Stimulated activated CD4-positive, alpha-beta T cell treated with anti-CD3 and anti-CD28 coated beads, Interleukin-1b, Interleukin-23, amount 100 ng/mL, for 24 hours (primary cell): ENCODE results near the gene ELL3.
"Not testable (repeated sequence)": the region's sequence is repeated elsewhere in the genome, so short reads cannot be mapped to it uniquely, and the experiment has no call there.

Experiments
- DNase-seq, 4 experiments: peaks; one replicate each; pipeline ENCODE4 v3.0.0-alpha.2; 2020; ENCODE audit warnings: low read depth in 4 of 4, low spot score in 1 of 4

The ELL3 gene

GRCh38 chr15:43776718-43777266 lies at the start of gene ELL3:
Gene ELL3, minus strand, starts transcription at chr15:43776966. Its CDS starts 65 bp downstream, at chr15:43776901.
- DNase-seq = peak; percentile 38 to 73 (median 54)

- no peak for DNase-seq
These were observed 49.3 kb upstream of the ELL3 start for GRCh38 chr15:43826029-43826507.

- not testable (repeated sequence) for DNase-seq
These were observed 48.5 kb upstream of the ELL3 start for GRCh38 chr15:43825305-43825704.

GRCh38 chr15:43824302-43825246 lies 47.8 kb upstream of the ELL3 start, which contains the start of gene MFAP1:
Gene MFAP1, minus strand, starts transcription at chr15:43824690. Its CDS starts 121 bp downstream, at chr15:43824569.
- peak; percentile 82 to 89 (median 86) for DNase-seq

GRCh38 chr15:43821505-43821904 lies 44.7 kb upstream of the ELL3 start:
- DNase-seq = no peak

- DNase-seq = not testable (repeated sequence)
These were observed 38.3 kb upstream of the ELL3 start for GRCh38 chr15:43815064-43815463.

GRCh38 chr15:43808960-43809678 lies 32.4 kb upstream of the ELL3 start:
- no peak for DNase-seq

GRCh38 chr15:43808435-43808950 lies 31.7 kb upstream of the ELL3 start:
- no peak for DNase-seq

GRCh38 chr15:43802676-43803075 lies 25.9 kb upstream of the ELL3 start:
- not testable (repeated sequence) for DNase-seq

GRCh38 chr15:43800286-43801141 lies 23.7 kb upstream of the ELL3 start, which contains the start of gene HYPK:
Gene HYPK, plus strand, starts transcription at chr15:43800599. Its CDS starts 24 bp downstream, at chr15:43800623.
- peak; percentile 77 to 89 (median 82) for DNase-seq

- no peak for DNase-seq
These were observed 23.1 kb upstream of the ELL3 start, which contains the start of gene SERINC4 for GRCh38 chr15:43799945-43800285. Gene SERINC4, minus strand, starts transcription at chr15:43800220. Its CDS starts 234 bp downstream, at chr15:43799986.

GRCh38 chr15:43799209-43799944 lies 22.6 kb upstream of the ELL3 start:
- no peak for DNase-seq

GRCh38 chr15:43796566-43796965 lies 19.8 kb upstream of the ELL3 start:
- DNase-seq = no peak

GRCh38 chr15:43795997-43796396 lies 19.2 kb upstream of the ELL3 start:
- DNase-seq = no peak

- DNase-seq = no peak
These were observed 18.4 kb upstream of the ELL3 start for GRCh38 chr15:43795197-43795596.

GRCh38 chr15:43794269-43795037 lies 17.7 kb upstream of the ELL3 start:
- DNase-seq = no peak

- DNase-seq = no peak
These were observed 16.9 kb upstream of the ELL3 start for GRCh38 chr15:43793647-43794046.

- DNase-seq = no peak
These were observed 16.2 kb upstream of the ELL3 start for GRCh38 chr15:43792761-43793476.
